Prostate gland (tissue), 2 donors: ENCODE results near the gene NXPH4.

Experiments used
- POLR2A ChIP-seq: fragments of 450-650 bp; IDR thresholded peaks from one replicate; pipeline ENCODE4 v1.6.1; 2016; ENCODE audit warnings: antibody characterized with exemption, mild to moderate bottlenecking
- POLR2AphosphoS5 ChIP-seq: sonication (generic); formaldehyde crosslinking; IDR thresholded peaks from one replicate; pipeline ENCODE4 v1.6.1; 2017; ENCODE audit warnings: antibody characterized with exemption
- TF ChIP-seq, protein P1 (sequence below), 4 experiments: fragments of 200-600 bp in 2 of 4; fragments of 450-650 bp in 2 of 4; sonication (generic) in 2 of 4; IDR thresholded peaks; 1 replicate in 3 of 4; 2 replicates in 1 of 4; pipeline ENCODE4 v1.5.1; 2016 to 2019; ENCODE audit warnings: antibody characterized with exemption in 4 of 4, mild to moderate bottlenecking in 2 of 4, moderate library complexity in 2 of 4

DNA sequence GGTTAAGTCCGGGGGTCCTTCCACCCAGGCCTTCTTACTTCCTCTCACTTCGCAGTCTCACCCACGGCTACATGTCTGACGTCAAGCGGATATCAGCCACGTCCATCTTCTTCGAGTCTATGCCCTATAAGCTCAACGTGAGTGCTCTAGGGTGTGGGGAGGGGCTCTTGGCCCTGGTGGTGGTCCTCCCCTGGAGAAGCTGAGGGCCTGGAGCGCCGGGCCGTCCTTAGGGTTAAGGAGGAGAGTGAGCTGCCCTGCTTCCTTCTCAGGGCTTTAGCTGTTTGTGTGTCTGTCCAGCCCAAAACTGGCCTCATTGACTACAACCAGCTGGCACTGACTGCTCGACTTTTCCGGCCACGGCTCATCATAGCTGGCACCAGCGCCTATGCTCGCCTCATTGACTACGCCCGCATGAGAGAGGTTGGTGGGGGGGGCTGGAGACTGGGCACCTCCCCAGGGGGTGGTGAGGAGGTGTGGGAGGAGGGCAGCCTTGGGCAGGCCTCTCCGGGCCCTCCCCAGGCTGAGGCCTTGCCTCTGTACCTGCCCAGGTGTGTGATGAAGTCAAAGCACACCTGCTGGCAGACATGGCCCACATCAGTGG lies 15.7 kb downstream of the NXPH4 start:
- TF ChIP-seq, protein P1, sequence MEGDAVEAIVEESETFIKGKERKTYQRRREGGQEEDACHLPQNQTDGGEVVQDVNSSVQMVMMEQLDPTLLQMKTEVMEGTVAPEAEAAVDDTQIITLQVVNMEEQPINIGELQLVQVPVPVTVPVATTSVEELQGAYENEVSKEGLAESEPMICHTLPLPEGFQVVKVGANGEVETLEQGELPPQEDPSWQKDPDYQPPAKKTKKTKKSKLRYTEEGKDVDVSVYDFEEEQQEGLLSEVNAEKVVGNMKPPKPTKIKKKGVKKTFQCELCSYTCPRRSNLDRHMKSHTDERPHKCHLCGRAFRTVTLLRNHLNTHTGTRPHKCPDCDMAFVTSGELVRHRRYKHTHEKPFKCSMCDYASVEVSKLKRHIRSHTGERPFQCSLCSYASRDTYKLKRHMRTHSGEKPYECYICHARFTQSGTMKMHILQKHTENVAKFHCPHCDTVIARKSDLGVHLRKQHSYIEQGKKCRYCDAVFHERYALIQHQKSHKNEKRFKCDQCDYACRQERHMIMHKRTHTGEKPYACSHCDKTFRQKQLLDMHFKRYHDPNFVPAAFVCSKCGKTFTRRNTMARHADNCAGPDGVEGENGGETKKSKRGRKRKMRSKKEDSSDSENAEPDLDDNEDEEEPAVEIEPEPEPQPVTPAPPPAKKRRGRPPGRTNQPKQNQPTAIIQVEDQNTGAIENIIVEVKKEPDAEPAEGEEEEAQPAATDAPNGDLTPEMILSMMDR (IDR thresholded peaks at IDR 0.05) = no peak
- TF ChIP-seq POLR2A = no peak
- no peak for TF ChIP-seq POLR2AphosphoS5
